ENCODE measurements around the gene LMCD1.

DNA sequence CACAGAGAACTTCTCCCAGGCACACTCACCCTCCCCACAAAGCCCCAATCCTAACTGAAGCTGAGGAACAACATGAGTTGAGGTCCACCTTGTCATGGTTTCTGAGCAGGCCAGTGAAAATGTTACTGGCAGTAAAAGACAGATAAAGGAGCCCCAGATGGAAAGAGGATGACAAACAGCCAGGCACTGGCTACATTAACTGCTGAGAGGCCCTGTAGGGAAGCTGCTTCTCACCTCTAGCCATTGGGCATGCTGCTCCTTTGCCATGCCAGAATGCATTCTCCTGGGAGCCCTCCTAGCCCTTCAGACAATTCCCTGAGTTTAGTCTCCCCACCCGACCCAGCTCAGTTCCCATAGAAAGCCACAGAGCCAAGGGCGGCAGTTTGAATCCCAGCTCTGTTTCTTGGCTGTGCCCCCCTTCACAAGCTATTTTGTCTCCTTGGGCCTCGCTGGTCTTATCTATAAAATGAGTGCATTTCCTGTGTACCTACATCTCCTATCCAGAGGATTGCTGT is 60.5 kb downstream of the LMCD1 start:
- TF ChIP-seq POLR2A (IDR thresholded peaks at IDR 0.05; ENCODE audit: low read depth, low read length) (no peak), RCOR1 (IDR thresholded peaks at IDR 0.05; ENCODE audit: insufficient replicate concordance, low read length) (no peak), RAD21 (IDR thresholded peaks at IDR 0.05; ENCODE audit: low read length) (no peak)
- TF ChIP-seq, protein P1, sequence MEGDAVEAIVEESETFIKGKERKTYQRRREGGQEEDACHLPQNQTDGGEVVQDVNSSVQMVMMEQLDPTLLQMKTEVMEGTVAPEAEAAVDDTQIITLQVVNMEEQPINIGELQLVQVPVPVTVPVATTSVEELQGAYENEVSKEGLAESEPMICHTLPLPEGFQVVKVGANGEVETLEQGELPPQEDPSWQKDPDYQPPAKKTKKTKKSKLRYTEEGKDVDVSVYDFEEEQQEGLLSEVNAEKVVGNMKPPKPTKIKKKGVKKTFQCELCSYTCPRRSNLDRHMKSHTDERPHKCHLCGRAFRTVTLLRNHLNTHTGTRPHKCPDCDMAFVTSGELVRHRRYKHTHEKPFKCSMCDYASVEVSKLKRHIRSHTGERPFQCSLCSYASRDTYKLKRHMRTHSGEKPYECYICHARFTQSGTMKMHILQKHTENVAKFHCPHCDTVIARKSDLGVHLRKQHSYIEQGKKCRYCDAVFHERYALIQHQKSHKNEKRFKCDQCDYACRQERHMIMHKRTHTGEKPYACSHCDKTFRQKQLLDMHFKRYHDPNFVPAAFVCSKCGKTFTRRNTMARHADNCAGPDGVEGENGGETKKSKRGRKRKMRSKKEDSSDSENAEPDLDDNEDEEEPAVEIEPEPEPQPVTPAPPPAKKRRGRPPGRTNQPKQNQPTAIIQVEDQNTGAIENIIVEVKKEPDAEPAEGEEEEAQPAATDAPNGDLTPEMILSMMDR (conservative IDR thresholded peaks at IDR 0.05; ENCODE audit: low read depth, low read length) = no peak

Data from IMR-90 (cell line).